8988T (cell line): ENCODE data around the gene RAB18.
"Not testable (repeated sequence)": the region's sequence is repeated elsewhere in the genome, so short reads cannot be mapped to it uniquely, and the experiment has no call there.

Source experiments
- DNase-seq: peaks from one replicate; pipeline ENCODE4 v3.0.0; 2011

The RAB18 gene

DNA sequence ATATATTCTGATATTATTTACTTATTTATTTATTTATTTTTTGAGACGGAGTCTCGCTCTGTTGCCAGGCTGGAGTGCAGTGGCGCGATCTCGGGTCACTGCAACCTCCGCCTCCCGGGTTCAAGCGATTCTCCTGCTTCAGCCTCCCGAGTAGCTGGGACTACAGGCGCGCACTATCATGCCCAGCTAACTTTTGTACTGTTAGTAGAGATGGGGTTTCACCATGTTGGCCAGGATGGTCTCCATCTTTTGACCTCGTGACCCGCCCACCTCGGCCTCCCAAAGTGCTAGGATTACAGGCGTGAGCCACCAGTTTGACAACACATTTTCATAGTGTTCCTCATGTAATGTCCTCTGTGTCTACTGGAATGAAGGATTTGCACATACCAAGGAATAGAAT, 1.4 kb downstream of the RAB18 start:
- not testable (repeated sequence) for DNase-seq

DNA sequence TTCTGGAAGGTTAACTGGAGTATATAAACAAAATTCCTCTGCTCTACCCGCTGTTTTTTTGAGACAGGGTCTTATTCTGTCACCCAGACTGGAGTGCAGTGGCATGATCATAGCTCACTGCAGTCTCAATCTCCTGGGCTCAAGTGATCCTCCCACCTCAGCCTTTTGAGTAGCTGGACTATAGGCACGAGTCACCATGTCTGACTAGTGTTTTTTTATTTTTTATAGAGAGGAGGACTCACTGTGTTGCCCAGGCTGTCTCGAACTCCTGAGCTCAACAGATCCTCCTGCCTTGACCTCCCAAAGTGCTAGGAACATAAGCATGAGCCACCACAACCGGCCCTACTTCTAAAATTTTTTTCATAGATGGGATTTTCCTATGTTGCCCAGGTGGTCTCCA, 2.2 kb downstream of the RAB18 start:
- no peak for DNase-seq

- no peak for DNase-seq
Measured at GRCh38 chr10:27512548-27512947, 8.4 kb downstream of the RAB18 start.

- no peak for DNase-seq
Measured at GRCh38 chr10:27513451-27514191, 9.5 kb downstream of the RAB18 start.

- no peak for DNase-seq
Measured at GRCh38 chr10:27514243-27514642, 10.1 kb downstream of the RAB18 start.

- no peak for DNase-seq
Measured at GRCh38 chr10:27518261-27518660, 14.2 kb downstream of the RAB18 start.

DNA sequence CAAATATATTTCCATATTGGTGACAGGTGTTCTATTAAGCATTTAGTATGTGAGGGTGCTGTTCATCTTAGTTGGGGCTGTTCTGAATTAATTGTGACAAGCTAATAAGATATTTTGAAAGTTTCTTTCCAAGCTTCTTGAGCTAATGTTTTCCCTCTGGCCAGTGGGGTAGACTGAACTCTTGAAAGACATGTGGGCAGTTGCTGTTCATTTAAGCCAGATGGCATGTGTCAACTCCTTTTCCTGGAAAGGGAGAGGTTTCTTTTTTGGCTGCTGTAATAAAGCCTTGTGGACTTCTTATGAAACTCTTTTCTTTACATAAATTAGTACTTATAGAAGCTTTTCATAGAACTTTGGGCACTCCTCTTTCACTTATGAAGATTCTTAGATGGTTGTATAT, 21.7 kb downstream of the RAB18 start:
- DNase-seq = no peak

DNA sequence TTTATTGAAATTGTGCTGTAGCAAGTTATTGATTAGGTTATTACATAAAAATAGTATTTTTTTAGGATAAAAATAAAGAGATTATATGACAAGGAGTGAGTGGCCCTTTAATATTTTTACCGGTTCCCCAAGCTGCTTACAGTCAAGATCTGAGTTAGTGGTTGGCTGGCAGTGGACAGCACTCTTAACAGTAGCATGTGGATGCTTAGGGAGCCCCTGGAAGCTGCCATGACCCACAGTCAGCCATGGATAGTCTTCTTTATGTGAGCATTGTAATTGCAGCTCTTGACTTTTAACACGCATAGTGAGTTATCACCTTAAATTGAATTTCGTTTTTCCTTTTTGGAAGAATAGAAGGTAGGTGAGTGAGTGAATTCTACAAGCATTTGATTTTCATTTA, 22.1 kb downstream of the RAB18 start:
- DNase-seq = no peak

DNA sequence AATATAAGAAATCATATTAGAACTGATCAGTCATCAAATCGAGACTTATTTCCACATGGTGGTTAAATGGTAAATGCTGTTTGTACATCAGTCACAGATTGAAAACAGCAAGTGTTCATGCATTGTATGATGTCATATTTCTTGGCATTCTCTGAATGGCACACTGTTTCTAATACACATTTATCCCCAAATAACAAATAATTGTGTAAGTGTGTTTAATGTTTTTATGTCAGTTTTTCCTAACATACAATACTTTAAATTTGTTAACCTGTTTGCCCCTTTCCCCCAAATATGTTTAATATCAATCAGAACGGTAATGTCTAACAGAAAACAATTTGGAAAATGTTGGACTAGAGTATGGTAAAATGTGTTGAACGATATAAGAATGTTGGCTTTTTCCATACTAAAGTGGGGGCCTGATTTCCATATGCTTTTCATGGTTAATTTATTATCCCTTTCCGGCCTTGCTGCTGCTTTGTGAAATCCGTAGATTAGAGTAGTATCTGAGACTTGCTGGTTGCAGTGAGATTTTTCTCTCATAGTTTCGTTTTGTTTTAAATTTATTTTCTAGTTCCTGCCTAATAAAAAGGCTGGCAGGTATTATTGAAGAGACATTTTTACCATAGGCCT, 23.7 kb downstream of the RAB18 start:
- no peak for DNase-seq

- DNase-seq = no peak
Measured at GRCh38 chr10:27529010-27529783, 25.1 kb downstream of the RAB18 start.

- no peak for DNase-seq
Measured at GRCh38 chr10:27530477-27530876, 26.4 kb downstream of the RAB18 start.

GRCh38 chr10:27531336-27531847, 27.3 kb downstream of the RAB18 start:
- DNase-seq = no peak

DNA sequence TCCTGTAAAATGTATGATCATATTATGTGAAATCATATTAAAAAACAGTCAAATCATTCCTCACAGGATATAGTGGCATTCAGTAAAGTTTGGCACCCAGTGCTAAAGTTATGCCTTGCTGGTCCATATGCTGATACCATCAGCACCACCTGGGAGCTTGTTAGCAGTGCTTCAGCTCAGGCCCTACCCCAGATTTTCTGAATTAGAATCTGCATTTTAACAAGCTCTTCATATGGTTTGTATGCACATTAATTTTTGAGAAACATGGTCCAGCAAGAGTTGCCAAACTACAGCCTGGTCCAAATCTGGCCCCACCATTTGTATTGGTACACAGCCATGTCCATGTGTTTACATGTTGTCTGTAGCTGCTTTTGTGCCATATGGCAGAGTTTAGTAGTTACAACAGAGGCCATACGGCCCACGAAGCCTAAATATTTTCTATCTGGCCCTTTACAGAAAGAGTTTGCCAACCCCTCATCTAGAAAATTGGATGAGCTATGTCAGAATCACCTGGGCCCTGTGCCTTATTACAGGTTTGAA, 30.1 kb downstream of the RAB18 start:
- DNase-seq = no peak

DNA sequence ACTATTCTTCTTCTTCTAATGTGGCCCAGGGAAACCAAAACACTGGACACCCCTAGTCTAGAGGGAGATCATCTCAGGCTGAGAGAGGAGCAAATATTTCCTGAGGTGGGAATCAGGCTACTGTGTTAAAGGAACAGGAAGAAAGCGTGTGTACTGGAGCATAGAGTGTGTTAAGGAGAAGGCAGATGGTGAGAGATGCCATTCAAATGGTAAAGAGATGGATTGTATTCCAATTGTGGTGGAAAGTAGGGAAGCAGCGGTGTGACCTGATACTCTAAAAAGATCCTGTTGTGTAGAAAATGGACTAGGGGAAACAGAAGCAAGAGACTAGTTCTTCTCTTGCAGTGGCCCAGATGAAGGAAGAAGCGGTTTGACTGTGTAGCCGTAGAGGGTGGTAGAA, 31.2 kb downstream of the RAB18 start:
- DNase-seq = no peak

DNA sequence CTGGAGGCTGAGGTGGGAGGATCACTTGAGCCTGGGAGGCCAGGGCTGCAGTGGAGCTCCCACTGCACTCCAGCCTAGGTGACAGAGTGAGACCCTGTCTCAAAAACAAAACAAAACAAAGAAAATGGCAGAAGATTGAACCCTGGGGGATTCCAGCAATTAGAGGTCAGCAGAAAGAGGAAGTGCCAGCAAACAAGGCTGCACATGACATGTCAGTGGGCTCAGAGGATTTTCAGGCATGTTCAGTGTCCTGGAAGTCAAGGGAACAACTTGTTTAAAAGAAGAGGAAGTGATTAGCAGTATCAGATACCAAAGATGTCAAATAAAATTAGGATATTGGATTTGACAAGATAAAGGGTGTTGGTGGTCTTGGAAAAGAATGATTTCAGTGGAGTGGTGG, 32.3 kb downstream of the RAB18 start:
- no peak for DNase-seq

DNA sequence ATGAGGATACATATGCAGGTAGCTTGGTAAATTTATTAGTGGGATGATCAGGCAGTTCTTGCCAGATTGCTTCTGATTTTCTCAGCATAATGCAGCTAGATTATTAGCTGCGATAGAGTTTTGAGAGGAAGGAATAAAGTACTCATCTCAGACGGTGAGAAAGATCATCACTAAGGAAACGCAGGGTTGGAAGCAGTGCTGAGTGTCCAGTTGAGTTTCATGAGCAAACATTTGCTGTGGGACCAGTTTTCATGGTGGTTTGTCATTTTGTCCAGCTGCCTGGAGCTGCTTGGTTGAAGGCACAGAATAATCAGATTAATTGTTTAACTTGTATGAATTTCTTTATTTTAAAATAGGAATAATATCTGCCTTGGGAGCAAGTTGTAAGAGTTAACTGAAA, 33.1 kb downstream of the RAB18 start:
- DNase-seq = no peak

DNA sequence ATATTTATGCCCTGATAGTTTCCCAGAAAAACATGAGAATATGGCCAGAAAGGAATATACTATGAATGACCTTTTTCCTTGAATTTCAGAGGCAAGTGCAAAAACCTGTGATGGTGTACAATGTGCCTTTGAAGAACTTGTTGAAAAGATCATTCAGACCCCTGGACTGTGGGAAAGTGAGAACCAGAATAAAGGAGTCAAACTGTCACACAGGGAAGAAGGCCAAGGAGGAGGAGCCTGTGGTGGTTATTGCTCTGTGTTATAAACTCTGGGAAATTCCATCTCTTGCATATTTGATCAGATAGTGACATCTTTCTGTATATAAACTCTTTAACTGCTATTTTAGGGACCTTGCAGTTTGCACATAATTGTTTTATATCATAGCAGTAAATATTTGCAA, 33.7 kb downstream of the RAB18 start:
- no peak for DNase-seq

DNA sequence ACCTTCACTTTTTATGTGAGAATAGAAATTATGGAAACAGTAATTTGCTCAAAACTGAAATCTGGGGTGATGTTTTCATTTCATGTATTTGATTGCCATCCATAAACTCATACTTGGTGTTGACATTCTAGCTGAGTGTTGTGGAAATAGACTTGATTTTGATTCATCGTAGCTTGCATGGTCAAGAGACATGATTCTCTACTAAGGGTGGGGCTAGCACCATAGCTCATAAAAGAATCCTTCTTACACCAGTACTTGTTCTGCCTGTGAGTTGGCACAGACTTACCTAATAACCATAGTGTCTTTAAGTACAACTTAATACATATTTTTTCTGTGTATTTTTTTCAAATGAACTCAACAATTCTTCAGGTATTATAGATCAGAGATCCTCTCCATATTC, 36.6 kb downstream of the RAB18 start:
- DNase-seq = no peak

DNA sequence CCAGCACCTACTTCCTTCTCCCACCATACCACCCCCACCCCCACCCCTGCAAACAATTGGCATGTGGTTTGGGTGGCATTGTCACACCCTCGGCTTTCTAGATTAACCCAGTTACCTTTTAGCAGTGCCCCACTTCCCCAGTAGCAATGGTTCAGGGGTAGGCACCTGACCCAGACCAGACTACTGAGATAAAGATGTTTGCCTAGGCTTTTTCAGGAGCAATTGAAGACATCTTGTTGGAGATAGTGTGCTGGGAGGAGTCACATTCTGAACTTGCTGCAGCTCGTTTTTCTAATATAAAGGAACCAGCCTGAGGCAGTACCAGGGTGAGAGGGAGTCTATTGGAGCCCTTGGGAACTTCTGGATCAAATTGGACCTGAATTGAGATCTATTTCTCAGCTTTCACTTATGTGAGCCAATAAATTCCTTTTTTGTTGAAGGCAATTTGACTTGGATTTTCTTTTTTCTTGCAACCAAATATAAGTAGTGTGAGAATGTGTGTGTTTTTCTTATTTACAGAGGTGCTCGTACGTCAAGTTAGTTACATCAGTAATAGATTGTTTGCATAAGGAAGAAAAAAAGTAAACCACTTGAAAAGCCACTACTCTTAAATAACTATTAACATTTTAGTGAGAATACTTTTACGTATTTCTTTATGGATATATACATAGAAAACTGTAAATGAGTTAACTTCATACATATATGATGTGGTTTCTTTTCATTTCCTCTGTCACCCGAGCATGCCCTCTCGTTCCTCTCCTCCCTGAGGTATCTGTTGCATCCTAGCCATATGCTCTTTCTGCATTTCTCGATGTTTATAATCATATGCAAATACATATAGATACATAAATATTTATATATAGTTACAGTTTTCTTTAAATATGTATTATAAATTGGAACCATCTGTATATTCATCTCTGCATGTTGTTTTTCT, 38.0 kb downstream of the RAB18 start:
- no peak for DNase-seq

DNA sequence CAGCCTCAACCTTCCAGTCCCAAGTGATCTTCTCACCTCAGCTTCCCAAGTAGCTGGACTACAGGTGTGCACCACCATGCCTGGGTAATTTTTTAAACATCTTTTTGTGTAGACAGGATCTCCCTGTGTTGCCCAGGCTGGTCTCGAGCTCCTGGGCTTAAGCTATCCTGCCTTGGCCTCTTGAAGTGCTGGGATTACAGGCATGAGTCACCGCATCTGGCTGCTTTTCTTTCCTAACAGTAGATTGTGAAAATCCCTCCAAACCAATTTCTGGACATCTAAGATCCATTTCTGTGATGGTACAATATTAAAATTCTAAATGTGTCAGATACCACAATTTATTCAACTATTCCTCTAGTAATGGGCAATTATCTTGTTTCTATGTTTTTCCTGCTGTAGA, 38.7 kb downstream of the RAB18 start:
- no peak for DNase-seq

GRCh38 chr10:27547047-27547446, 42.9 kb downstream of the RAB18 start:
- no peak for DNase-seq

DNA sequence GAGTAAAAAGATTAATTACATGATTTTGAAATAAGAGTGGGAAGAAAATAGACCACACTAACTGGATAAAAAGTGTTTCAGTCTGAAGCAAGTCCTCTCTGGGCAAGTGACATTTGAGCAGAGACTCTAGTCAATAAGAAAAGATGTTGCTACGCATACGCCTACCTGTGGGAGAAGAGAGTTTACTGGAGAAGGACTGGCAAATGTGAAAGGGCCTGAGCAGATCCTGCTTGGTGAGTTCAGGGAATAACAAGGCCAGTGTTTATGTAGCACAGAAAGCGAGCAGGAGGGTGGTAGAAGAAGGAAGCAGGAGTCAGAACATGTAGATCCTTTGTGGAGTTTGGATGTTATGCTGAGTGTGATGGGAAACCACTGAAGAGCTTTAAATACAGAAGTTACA, 43.4 kb downstream of the RAB18 start:
- DNase-seq = no peak

DNA sequence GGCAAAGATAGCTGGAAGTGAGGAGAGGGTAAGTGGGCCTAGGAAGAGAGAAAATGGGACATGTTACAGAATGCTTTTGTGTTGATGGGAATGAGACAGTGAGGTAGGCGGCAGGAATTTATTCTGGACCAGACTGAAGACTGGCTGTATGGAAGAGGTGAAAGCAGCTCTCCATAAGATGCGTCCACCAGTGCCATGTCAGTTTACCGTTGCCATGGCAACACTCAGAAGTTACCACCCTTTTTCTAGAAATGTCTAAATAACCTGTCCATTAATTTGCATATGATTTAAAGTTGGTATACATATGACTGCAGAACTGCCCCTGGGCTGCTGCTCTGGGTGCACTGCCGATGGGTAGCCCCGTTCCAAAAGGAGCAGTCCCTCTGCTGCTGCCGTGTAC, 46.7 kb downstream of the RAB18 start:
- DNase-seq = no peak
